Gastroesophageal sphincter (tissue), 4 donors: ENCODE data around the gene CBLN2. TPM values are rescaled to one million over a fixed set of nuclear protein-coding genes. Genes with fewer than 3 reads are reported as not detected.
A peak's percentile ranks its signal among the peaks of the same experiment; 100 is the strongest.

Experiments used
- ATAC-seq: fragments of 150-250 bp; one replicate; pipeline ENCODE4 v1.9.1; 2016; ENCODE audit warnings: mild to moderate bottlenecking, moderate library complexity
- H3K27ac ChIP-seq, 4 donors: fragments of 200-600 bp; sonication (generic) in 3 of 4; 1 replicate in 3 of 4; 2 replicates in 1 of 4; pipeline ENCODE4 v1.5.1; 2016 to 2019
- H3K27me3 ChIP-seq: fragments of 200-600 bp; sonication (generic); one replicate; pipeline ENCODE4 v1.5.1; 2019
- H3K36me3 ChIP-seq, 2 donors: fragments of 200-600 bp; sonication (generic); one replicate each; pipeline ENCODE4 v1.5.1; 2019; ENCODE audit warnings: control low read depth in 1 of 2
- H3K4me1 ChIP-seq, 3 donors: fragments of 200-600 bp; sonication (generic); 1 replicate in 2 of 3; 2 replicates in 1 of 3; pipeline ENCODE4 v1.5.1; 2016 to 2019; ENCODE audit warnings: control low read depth in 2 of 3
- H3K4me3 ChIP-seq, 2 donors: fragments of 200-600 bp; sonication (generic); one replicate each; pipeline ENCODE4 v1.5.1; 2019; ENCODE audit warnings: mild to moderate bottlenecking in 1 of 2, moderate library complexity in 1 of 2
- H3K9me3 ChIP-seq, 3 donors: fragments of 200-600 bp; sonication (generic); one replicate each; pipeline ENCODE4 v1.5.1; 2017 to 2019; ENCODE audit warnings: control low read depth in 2 of 3
- EP300 ChIP-seq: sonication (generic); formaldehyde crosslinking; IDR thresholded peaks from one replicate; pipeline ENCODE4 v1.6.1; 2017; ENCODE audit warnings: antibody characterized with exemption, mild to moderate bottlenecking
- POLR2A ChIP-seq, 2 donors: fragments of 450-650 bp; IDR thresholded peaks; one replicate each; pipeline ENCODE4 v1.6.1; 2017; ENCODE audit warnings: antibody characterized with exemption in 2 of 2, mild to moderate bottlenecking in 2 of 2, moderate library complexity in 1 of 2
- POLR2AphosphoS5 ChIP-seq: sonication (generic); formaldehyde crosslinking; IDR thresholded peaks from one replicate; pipeline ENCODE4 v1.6.1; 2017; ENCODE audit warnings: antibody characterized with exemption
- WGBS, 2 donors: methylation state at CpG; one replicate each; pipeline ENCODE4 v1.1.5; 2018; ENCODE audit warnings: low coverage in 1 of 2; 5-methylcytosine and 5-hydroxymethylcytosine counted together
- total RNA-seq, 4 donors: library from RNA; depleted of rRNA; stranded (reverse); fragments of >200 nt; gene quantifications; one replicate each; pipeline ENCODE4 v1.1.0, GENCODE V29; 2016
- TF ChIP-seq, protein P1 (sequence below), 4 experiments: fragments of 200-600 bp in 2 of 4; fragments of 450-650 bp in 2 of 4; sonication (generic) in 1 of 4; IDR thresholded peaks; one replicate each; pipeline ENCODE4 v1.5.1; 2017 to 2019; ENCODE audit warnings: antibody characterized with exemption in 4 of 4, mild to moderate bottlenecking in 2 of 4, moderate library complexity in 2 of 4

Gene CBLN2
- total RNA-seq, 4 donors from 2014 or later = 0.40 TPM; not detected in 3

DNA sequence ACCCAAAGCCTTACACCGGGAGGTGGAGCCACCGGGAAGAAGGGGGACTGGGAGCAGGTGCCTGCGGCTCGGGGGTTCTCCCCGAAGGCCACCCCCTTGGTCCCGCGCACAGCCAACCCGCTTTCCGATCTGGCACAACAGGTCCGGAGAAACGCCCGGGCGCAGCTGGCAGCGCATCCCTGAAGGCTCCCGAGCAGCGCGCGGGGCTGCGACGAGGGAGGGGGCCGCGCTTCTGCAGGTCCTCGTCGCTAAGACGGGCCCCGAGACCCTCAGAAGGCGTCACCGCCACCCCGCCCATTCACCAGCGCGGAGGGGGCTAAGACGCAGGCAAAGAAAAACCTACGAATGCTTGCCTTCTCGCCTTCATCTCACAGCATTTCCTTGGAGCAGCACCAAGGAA, 1.8 kb downstream of the CBLN2 start:
- Histone ChIP-seq H3K9me3 (no peaks in the 10 kb centered on the region), H3K36me3 (no peaks in the 10 kb centered on the region), H3K27me3 (peaks cover 74% of the 10 kb centered on the region), H3K4me1 (peaks cover 0 to 31% (median 0%) of the 10 kb centered on the region in 3 donors), H3K4me3 (peak overlapping the region in 1 of 2 donors; percentile 12), H3K27ac (no peak overlapping the region)
- ATAC-seq = no peak
- WGBS, 2 donors = 0% methylated on average over 5 to 6 of the region's 34 CpGs
- TF ChIP-seq, protein P1, sequence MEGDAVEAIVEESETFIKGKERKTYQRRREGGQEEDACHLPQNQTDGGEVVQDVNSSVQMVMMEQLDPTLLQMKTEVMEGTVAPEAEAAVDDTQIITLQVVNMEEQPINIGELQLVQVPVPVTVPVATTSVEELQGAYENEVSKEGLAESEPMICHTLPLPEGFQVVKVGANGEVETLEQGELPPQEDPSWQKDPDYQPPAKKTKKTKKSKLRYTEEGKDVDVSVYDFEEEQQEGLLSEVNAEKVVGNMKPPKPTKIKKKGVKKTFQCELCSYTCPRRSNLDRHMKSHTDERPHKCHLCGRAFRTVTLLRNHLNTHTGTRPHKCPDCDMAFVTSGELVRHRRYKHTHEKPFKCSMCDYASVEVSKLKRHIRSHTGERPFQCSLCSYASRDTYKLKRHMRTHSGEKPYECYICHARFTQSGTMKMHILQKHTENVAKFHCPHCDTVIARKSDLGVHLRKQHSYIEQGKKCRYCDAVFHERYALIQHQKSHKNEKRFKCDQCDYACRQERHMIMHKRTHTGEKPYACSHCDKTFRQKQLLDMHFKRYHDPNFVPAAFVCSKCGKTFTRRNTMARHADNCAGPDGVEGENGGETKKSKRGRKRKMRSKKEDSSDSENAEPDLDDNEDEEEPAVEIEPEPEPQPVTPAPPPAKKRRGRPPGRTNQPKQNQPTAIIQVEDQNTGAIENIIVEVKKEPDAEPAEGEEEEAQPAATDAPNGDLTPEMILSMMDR (IDR thresholded peaks at IDR 0.05) = no peak
- TF ChIP-seq EP300 (no peak), POLR2AphosphoS5 (no peak), POLR2A (IDR thresholded peaks at IDR 0.05) (no peak)

DNA sequence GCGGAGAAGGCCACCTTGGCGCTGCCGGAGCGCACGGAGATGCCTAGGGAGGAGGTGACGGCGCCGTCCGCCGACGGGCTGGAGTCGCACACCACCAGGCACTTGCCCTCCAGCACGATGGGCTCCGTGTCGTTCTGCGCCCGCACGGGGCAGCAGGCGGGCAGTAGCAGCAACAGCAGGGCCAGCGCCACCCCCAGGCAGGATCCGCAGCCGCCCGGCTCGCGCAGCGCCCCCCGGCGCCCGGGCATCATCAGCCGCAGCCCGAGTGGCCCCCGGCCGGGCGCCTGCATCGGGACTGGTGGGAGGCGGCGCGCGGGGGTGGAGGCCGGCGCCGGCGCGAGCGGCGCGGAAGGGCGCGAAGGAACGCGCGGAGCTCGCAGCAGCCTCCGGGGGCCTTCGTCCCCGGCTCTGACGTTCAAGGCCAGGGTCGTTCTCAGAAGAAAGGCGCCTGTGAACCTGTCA, 2.2 kb downstream of the CBLN2 start:
- Histone ChIP-seq H3K36me3 (no peaks in the 10 kb centered on the region), H3K4me3 (peak overlapping the region in 1 of 2 donors; percentile 12), H3K27me3 (peaks cover 76% of the 10 kb centered on the region), H3K9me3 (no peaks in the 10 kb centered on the region), H3K4me1 (peaks cover 0 to 31% (median 0%) of the 10 kb centered on the region in 3 donors), H3K27ac (no peak overlapping the region)
- no peak for ATAC-seq
- TF ChIP-seq EP300 (no peak), POLR2AphosphoS5 (no peak), POLR2A (IDR thresholded peaks at IDR 0.05) (no peak)
- TF ChIP-seq, protein P1 (IDR thresholded peaks at IDR 0.05) = no peak
- WGBS, 2 donors = no CpG with 5 or more reads among the region's 59 CpGs

DNA sequence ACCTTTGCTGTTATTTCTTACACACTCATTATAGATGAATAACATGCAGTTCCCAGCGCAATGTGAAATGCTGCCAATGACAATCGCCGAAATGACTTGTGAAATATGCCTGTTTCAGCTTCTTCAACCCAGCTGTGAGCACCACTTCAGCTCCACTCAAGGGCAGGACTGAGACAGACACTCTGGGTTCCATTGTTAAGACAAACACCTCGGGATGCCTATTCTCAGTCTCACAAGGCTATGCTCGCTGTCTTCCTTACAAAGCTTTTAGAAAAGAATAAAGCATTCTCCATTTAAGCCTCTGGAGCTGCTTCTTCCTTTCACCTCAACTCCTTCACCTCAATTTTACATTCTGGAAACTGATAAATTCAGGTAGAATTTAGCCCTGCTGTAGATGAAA, 4.2 kb downstream of the CBLN2 start:
- ATAC-seq = no peak
- H3K27me3 ChIP-seq = peaks cover 72% of the 10 kb centered on the region
- H3K36me3 ChIP-seq = no peaks in the 10 kb centered on the region
- H3K4me3 ChIP-seq = no peak overlapping the region
- H3K4me1 ChIP-seq = peaks cover 0 to 31% (median 0%) of the 10 kb centered on the region in 3 donors
- TF ChIP-seq, protein P1 (IDR thresholded peaks at IDR 0.05) = no peak
- no peak for TF ChIP-seq POLR2AphosphoS5
- no peak for TF ChIP-seq EP300
- H3K9me3 ChIP-seq = no peaks in the 10 kb centered on the region
- no peak overlapping the region for H3K27ac ChIP-seq
- 52 to 83% methylated on average over 3 of the region's 5 CpGs for WGBS, 2 donors

DNA sequence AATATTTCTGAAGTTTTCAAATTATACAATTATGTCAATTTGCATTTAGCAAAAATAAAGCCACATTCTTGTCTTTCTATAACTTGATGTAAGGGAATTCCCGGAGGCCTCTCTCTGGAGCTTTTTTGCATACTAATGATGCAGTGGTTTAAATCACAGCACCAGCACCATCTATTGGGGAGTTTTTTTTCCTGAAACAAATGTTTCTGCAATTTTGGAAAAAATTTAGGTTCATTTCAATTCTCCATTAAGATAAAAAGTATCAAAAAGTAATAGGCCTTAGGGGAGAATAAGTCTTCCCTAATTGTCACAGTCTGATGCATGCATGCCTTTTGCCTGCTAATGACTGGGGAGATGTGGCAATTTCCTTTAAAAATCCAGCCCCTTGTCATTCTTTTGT, 13.5 kb downstream of the CBLN2 start:
- no peak overlapping the region for H3K27ac ChIP-seq
- no peak for ATAC-seq
- no peaks in the 10 kb centered on the region for H3K9me3 ChIP-seq
- no peak overlapping the region for H3K4me3 ChIP-seq
- no peaks in the 10 kb centered on the region for H3K36me3 ChIP-seq
- 22 to 57% methylated on average over 1 of the region's 1 CpG for WGBS, 2 donors
- no peaks in the 10 kb centered on the region for H3K4me1 ChIP-seq
- TF ChIP-seq, protein P1 (IDR thresholded peaks at IDR 0.05) = no peak
- TF ChIP-seq EP300 (no peak), POLR2AphosphoS5 (no peak)
- peaks cover 10% of the 10 kb centered on the region for H3K27me3 ChIP-seq

DNA sequence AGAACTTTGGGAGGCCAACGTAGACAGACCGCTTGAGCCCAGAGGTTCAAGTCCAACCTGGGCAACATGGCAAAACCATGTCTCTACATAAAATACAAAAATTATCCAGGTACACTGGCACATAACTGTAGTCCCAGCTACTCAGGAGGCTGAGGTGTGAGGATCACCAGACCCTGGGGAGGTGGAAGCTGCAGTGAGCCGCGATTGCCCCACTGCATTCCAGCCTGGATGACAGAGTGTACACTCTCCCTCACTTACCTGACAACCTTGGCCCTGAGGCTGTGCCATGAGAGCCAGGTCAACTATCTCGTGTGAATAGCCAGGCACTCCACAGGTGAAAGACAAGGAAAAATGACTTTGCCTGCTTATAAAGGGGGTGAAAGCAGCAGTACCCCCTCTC, 39.3 kb downstream of the CBLN2 start:
- no peaks in the 10 kb centered on the region for H3K4me1 ChIP-seq
- no peaks in the 10 kb centered on the region for H3K27me3 ChIP-seq
- ATAC-seq = no peak
- TF ChIP-seq EP300 = no peak
- TF ChIP-seq POLR2AphosphoS5 = no peak
- TF ChIP-seq, protein P1 (IDR thresholded peaks at IDR 0.05) = no peak
- no peak for TF ChIP-seq POLR2A (IDR thresholded peaks at IDR 0.05)
- H3K36me3 ChIP-seq = no peaks in the 10 kb centered on the region
- no peaks in the 10 kb centered on the region for H3K9me3 ChIP-seq
- WGBS, 2 donors = 91 to 100% methylated on average over 1 to 2 of the region's 5 CpGs
- H3K27ac ChIP-seq = no peak overlapping the region
- H3K4me3 ChIP-seq = no peak overlapping the region
